IMR-90 (cell line): ENCODE data around the gene INPP5D.

Experiments
- POLR2A ChIP-seq: IDR thresholded peaks from 2 replicates; pipeline ENCODE4 v1.6.1; 2012; ENCODE audit warnings: mild to moderate bottlenecking, low read depth, low read length
- USF2 ChIP-seq: fragments of 150-350 bp; IDR thresholded peaks from 2 replicates; pipeline ENCODE4 v1.6.1; 2017; ENCODE audit warnings: mild to moderate bottlenecking, antibody characterized with exemption, low read length, low read depth
- TF ChIP-seq, protein P1 (sequence below): conservative IDR thresholded peaks from 2 replicates; pipeline ENCODE4 v1.5.1; 2012; ENCODE audit warnings: mild to moderate bottlenecking, low read depth, low read length, improper control_type of control experiment

GRCh38 chr2:233107831-233108300, 47.7 kb downstream of the INPP5D start:
- TF ChIP-seq, protein P1, sequence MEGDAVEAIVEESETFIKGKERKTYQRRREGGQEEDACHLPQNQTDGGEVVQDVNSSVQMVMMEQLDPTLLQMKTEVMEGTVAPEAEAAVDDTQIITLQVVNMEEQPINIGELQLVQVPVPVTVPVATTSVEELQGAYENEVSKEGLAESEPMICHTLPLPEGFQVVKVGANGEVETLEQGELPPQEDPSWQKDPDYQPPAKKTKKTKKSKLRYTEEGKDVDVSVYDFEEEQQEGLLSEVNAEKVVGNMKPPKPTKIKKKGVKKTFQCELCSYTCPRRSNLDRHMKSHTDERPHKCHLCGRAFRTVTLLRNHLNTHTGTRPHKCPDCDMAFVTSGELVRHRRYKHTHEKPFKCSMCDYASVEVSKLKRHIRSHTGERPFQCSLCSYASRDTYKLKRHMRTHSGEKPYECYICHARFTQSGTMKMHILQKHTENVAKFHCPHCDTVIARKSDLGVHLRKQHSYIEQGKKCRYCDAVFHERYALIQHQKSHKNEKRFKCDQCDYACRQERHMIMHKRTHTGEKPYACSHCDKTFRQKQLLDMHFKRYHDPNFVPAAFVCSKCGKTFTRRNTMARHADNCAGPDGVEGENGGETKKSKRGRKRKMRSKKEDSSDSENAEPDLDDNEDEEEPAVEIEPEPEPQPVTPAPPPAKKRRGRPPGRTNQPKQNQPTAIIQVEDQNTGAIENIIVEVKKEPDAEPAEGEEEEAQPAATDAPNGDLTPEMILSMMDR = no peak
- TF ChIP-seq POLR2A (no peak), USF2 (no peak)
